SK-N-SH (cell line): ENCODE results near the gene GAL3ST3. TPM values are rescaled to one million over a fixed set of nuclear protein-coding genes. Genes with fewer than 3 reads are reported as not detected.

ENCODE experiments used
- CTCF ChIA-PET: fragments of 300-600, 350-600 bp; formaldehyde crosslinking; extraction: SDS; loops from one replicate; lab custom pipeline; 2021; lab: Yijun Ruan, JAX
- POLR2A ChIA-PET: fragments of 350-600 bp; sonication (Branson Sonifier 250); formaldehyde crosslinking; extraction: SDS; loops from one replicate; lab custom pipeline; 2020; ENCODE audit warnings: antibody characterized with exemption, inconsistent platforms; lab: Yijun Ruan, JAX
- DNase-seq: peaks from one replicate; pipeline ENCODE4 v3.0.0; 2012
- H2AFZ ChIP-seq: fragments of 200-600 bp; sonication (generic); 2 replicates; pipeline ENCODE4 v1.8.1; 2016; ENCODE audit warnings: antibody characterized with exemption, mild to moderate bottlenecking, low read depth
- H3F3A ChIP-seq: fragments of 200-600 bp; sonication (generic); replicated peaks from 2 replicates; pipeline ENCODE3; 2016; ENCODE audit warnings: antibody characterized with exemption, mild to moderate bottlenecking; ENCODE audit not compliant: insufficient read depth
- H3K27ac ChIP-seq, 2 experiments: fragments of 200-500 bp in 1 of 2; fragments of 200-600 bp in 1 of 2; sonication (Bioruptor generic) in 1 of 2; sonication (generic), shearing (Covaris generic) in 1 of 2; 2 replicates each; pipeline versions ENCODE4 v1.5.1 to v1.6.1; 2014 to 2016; ENCODE audit warnings: low read depth in 2 of 2, inconsistent platforms in 1 of 2, low read length in 1 of 2, mild to moderate bottlenecking in 1 of 2, mixed read lengths in 1 of 2
- H3K27me3 ChIP-seq: fragments of 200-600 bp; sonication (generic), shearing (Covaris generic); 2 replicates; pipeline ENCODE4 v1.6.1; 2016; ENCODE audit warnings: mixed run types; ENCODE audit not compliant: insufficient read depth
- H3K36me3 ChIP-seq, 2 experiments: fragments of 200-500 bp in 1 of 2; fragments of 200-600 bp in 1 of 2; sonication (Bioruptor generic) in 1 of 2; sonication (generic) in 1 of 2; replicated peaks in 1 of 2; 2 replicates each; pipeline versions ENCODE3 to v1.5.1; 2014 to 2016; ENCODE audit warnings: low read length in 1 of 2, mild to moderate bottlenecking in 1 of 2; ENCODE audit not compliant: insufficient read depth in 2 of 2, control insufficient read depth in 1 of 2
- H3K4me1 ChIP-seq, 2 experiments: fragments of 200-500 bp in 1 of 2; fragments of 200-600 bp in 1 of 2; sonication (Bioruptor generic) in 1 of 2; sonication (generic), shearing (Covaris generic) in 1 of 2; 2 replicates each; pipeline versions ENCODE4 v1.5.1 to v1.6.1; 2014 to 2016; ENCODE audit warnings: low read depth in 1 of 2, low read length in 1 of 2, mixed run types in 1 of 2; ENCODE audit not compliant: insufficient read depth in 2 of 2, control insufficient read depth in 1 of 2
- H3K4me2 ChIP-seq: fragments of 200-600 bp; sonication (generic), shearing (Covaris generic); 2 replicates; pipeline ENCODE4 v1.6.1; 2017; ENCODE audit warnings: mixed run types
- H3K4me3 ChIP-seq, 2 experiments: fragments of 200-500 bp in 1 of 2; fragments of 200-600 bp in 1 of 2; sonication (Bioruptor generic) in 1 of 2; sonication (generic), shearing (Covaris generic) in 1 of 2; 2 replicates each; pipeline versions ENCODE4 v1.5.1 to v1.8.1; 2014 to 2016; ENCODE audit warnings: low read depth in 2 of 2, inconsistent platforms in 1 of 2, low read length in 1 of 2, mild to moderate bottlenecking in 1 of 2, mixed read lengths in 1 of 2, moderate library complexity in 1 of 2
- H3K79me2 ChIP-seq: fragments of 200-600 bp; sonication (generic); 2 replicates; pipeline ENCODE4 v1.8.1; 2017; ENCODE audit warnings: mild to moderate bottlenecking; ENCODE audit not compliant: insufficient read depth
- H3K9ac ChIP-seq: fragments of 200-600 bp; sonication (generic); 2 replicates; pipeline ENCODE4 v1.6.1; 2017; ENCODE audit warnings: mixed run types
- H3K9me2 ChIP-seq: fragments of 200-600 bp; sonication (generic); 2 replicates; pipeline ENCODE4 v1.6.1; 2017; ENCODE audit warnings: mixed run types
- H3K9me3 ChIP-seq: fragments of 200-600 bp; sonication (generic); 2 replicates; pipeline ENCODE4 v1.6.1; 2017; ENCODE audit warnings: mixed run types, mild to moderate bottlenecking, moderate library complexity
- H4K20me1 ChIP-seq: fragments of 200-600 bp; sonication (generic); 2 replicates; pipeline ENCODE4 v1.6.1; 2017; ENCODE audit warnings: mild to moderate bottlenecking, mixed run types; ENCODE audit not compliant: insufficient read depth
- CHD2 ChIP-seq: fragments of 150-350 bp; IDR thresholded peaks from 2 replicates; pipeline ENCODE4 v1.6.1; 2018; ENCODE audit warnings: low read length; ENCODE audit not compliant: partially characterized antibody
- EP300 ChIP-seq, 2 experiments: IDR thresholded peaks; 2 replicates each; pipeline versions ENCODE4 v1.4.0 to v1.6.1; 2012; ENCODE audit warnings: borderline replicate concordance in 1 of 2, low read depth in 1 of 2, low read length in 1 of 2
- FOXJ3 ChIP-seq: sonication (generic); formaldehyde crosslinking; IDR thresholded peaks from 2 replicates; pipeline ENCODE4 v1.5.1; 2020; ENCODE audit warnings: mild to moderate bottlenecking, missing genetic modification reagents
- IRF3 ChIP-seq: fragments of 150-350 bp; IDR thresholded peaks from 2 replicates; pipeline ENCODE4 v1.6.1; 2016; ENCODE audit warnings: mild to moderate bottlenecking, low read depth, low read length
- MEF2A ChIP-seq: IDR thresholded peaks from 2 replicates; pipeline ENCODE4 v1.4.0; 2012; ENCODE audit warnings: low read depth, borderline replicate concordance
- MXI1 ChIP-seq: IDR thresholded peaks from 2 replicates; pipeline ENCODE4 v1.6.1; 2012; ENCODE audit warnings: mild to moderate bottlenecking, low read depth, low read length, improper control_type of control experiment
- NFIC ChIP-seq: IDR thresholded peaks from 2 replicates; pipeline ENCODE4 v1.4.0; 2012; ENCODE audit warnings: borderline replicate concordance
- NRF1 ChIP-seq: IDR thresholded peaks from 2 replicates; pipeline ENCODE4 v1.6.1; 2012; ENCODE audit warnings: low read depth, mild to moderate bottlenecking, low read length
- POLR2AphosphoS5 ChIP-seq: IDR thresholded peaks from 2 replicates; pipeline ENCODE4 v1.6.1; 2012; ENCODE audit warnings: low read depth, low read length
- RCOR1 ChIP-seq: fragments of 150-350 bp; IDR thresholded peaks from 2 replicates; pipeline ENCODE4 v1.6.1; 2017; ENCODE audit warnings: antibody characterized with exemption, low read length
- RFX5 ChIP-seq: IDR thresholded peaks from 2 replicates; pipeline ENCODE4 v1.6.1; 2012; ENCODE audit warnings: mild to moderate bottlenecking, improper control_type of control experiment, low read length
- TAF1 ChIP-seq: IDR thresholded peaks from 2 replicates; pipeline ENCODE4 v1.6.1; 2012; ENCODE audit warnings: low read depth, mild to moderate bottlenecking, low read length, moderate library complexity, borderline replicate concordance
- USF1 ChIP-seq: IDR thresholded peaks from 2 replicates; pipeline ENCODE4 v1.4.0; 2012; ENCODE audit warnings: low read depth, borderline replicate concordance
- USF2 ChIP-seq: fragments of 150-350 bp; IDR thresholded peaks from 2 replicates; pipeline ENCODE4 v1.6.1; 2017; ENCODE audit warnings: antibody characterized with exemption, low read length, low read depth, borderline replicate concordance
- YY1 ChIP-seq: IDR thresholded peaks from 2 replicates; pipeline ENCODE4 v1.4.0; 2012; ENCODE audit warnings: low read depth, mild to moderate bottlenecking
- WGBS: methylation state at CpG from one replicate; pipeline ENCODE4 v1.1.6; 2017; ENCODE audit warnings: low lambda C conversion rate; 5-methylcytosine and 5-hydroxymethylcytosine counted together
- polyA plus RNA-seq, 3 experiments: library from polyadenylated mRNA; depleted of rRNA; stranded (reverse); fragments of >200 nt; gene quantifications; 2 replicates each; pipeline ENCODE4 v1.2.3, GENCODE V29; 2012

The GAL3ST3 gene
- polyA plus RNA-seq, 1 of the 3 experiments (the other 2 are of a cell fraction), result 3.2 TPM

GRCh38 chr11:66072081-66072480 is 23.1 kb upstream of the GAL3ST3 start:
- no peaks in the 10 kb centered on the region for H3K9me2 ChIP-seq
- ChIA-PET POLR2A (no interaction called here), CTCF (interaction anchor here (1.0 to 8.2 kb wide), 5 partner anchors 9 to 150 kb away, joined by 3 to 74 read pairs (median 9); no protein-coding TSS in a partner anchor)
- peak overlapping the region; percentile 64 to 94 for H3K27ac ChIP-seq
- H3K79me2 ChIP-seq, result peaks cover 67% of the 10 kb centered on the region
- H3K9ac ChIP-seq, result peak overlapping the region; percentile 82
- H3K4me2 ChIP-seq, result peak overlapping the region; percentile 93
- H3F3A ChIP-seq, result peaks cover 36% of the 10 kb centered on the region
- H3K9me3 ChIP-seq, result no peaks in the 10 kb centered on the region
- H3K4me3 ChIP-seq, result peak overlapping the region; percentile 83 to 85
- no peak for DNase-seq
- H2AFZ ChIP-seq, result no peak overlapping the region
- peaks cover 20 to 30% of the 10 kb centered on the region in 2 experiments; a peak in 3 of 4 replicates for H3K4me1 ChIP-seq
- peaks cover 30% of the 10 kb centered on the region for H4K20me1 ChIP-seq
- TF ChIP-seq NRF1, result no peak
- no peak for TF ChIP-seq POLR2AphosphoS5
- no peak for TF ChIP-seq RCOR1
- no peak for TF ChIP-seq FOXJ3 (CRISPR knock-in tag)
- no peak for TF ChIP-seq RFX5
- TF ChIP-seq USF2, result no peak
- TF ChIP-seq MXI1, result no peak
- TF ChIP-seq NFIC, result no peak
- TF ChIP-seq IRF3, result no peak
- no peak for TF ChIP-seq USF1
- TF ChIP-seq CHD2, result no peak
- TF ChIP-seq MEF2A, result no peak
- WGBS, result 79% methylated on average over 3 of the region's 3 CpGs
- no peaks in the 10 kb centered on the region for H3K27me3 ChIP-seq
- peaks cover 39 to 40% of the 10 kb centered on the region in 2 experiments for H3K36me3 ChIP-seq

- H3K4me3 ChIP-seq, result peak overlapping the region; percentile 83 to 85
- H4K20me1 ChIP-seq, result peaks cover 25% of the 10 kb centered on the region
- no peaks in the 10 kb centered on the region for H3K9me3 ChIP-seq
- H3K27ac ChIP-seq, result peak overlapping the region; percentile 64 to 94
- peaks cover 41% of the 10 kb centered on the region for H3F3A ChIP-seq
- peak overlapping the region; percentile 93 for H3K4me2 ChIP-seq
- peaks cover 65% of the 10 kb centered on the region for H3K79me2 ChIP-seq
- no peaks in the 10 kb centered on the region for H3K9me2 ChIP-seq
- 14% methylated on average over 2 of the region's 2 CpGs for WGBS
- H3K9ac ChIP-seq, result peak overlapping the region; percentile 82
- ChIA-PET POLR2A (interaction anchor here (2.3 kb wide), 1 partner anchor 13 kb away, joined by 6 read pairs; no protein-coding TSS in a partner anchor), CTCF (interaction anchor here (0.9 to 8.2 kb wide), 8 partner anchors 10 to 208 kb away, joined by 3 to 74 read pairs (median 4); no protein-coding TSS in a partner anchor)
- H2AFZ ChIP-seq, result peak overlapping the region; percentile 48; the same call in 1 of the 2 replicates
- no peaks in the 10 kb centered on the region for H3K27me3 ChIP-seq
- H3K4me1 ChIP-seq, result peaks cover 20 to 30% of the 10 kb centered on the region in 2 experiments; a peak in 3 of 4 replicates
- TF ChIP-seq CHD2 (peak; percentile 13), TAF1 (0 out of 2 replicates have a peak, but pooled peaks have one; percentile 25), EP300 (IDR thresholded peaks at IDR 0.05; ENCODE audit: borderline replicate concordance in 1 of 2, low read depth in 1 of 2, low read length in 1 of 2) (no peak), YY1 (no peak)
- H3K36me3 ChIP-seq, result peaks cover 46% of the 10 kb centered on the region in 2 experiments
- no peak for DNase-seq
Measured at GRCh38 chr11:66071381-66071801, 22.4 kb upstream of the GAL3ST3 start.
